SU-DHL-6 (cell line): ENCODE data around the gene PPM1B.

Source experiments
- EZH2phosphoT487 ChIP-seq: fragments of 200-600 bp; sonication (generic), shearing (Covaris generic); conservative IDR thresholded peaks from 2 replicates; pipeline ENCODE4 v1.6.1; 2018; ENCODE audit warnings: mild to moderate bottlenecking, antibody characterized with exemption, low read length, moderate library complexity, mixed read lengths
- TF ChIP-seq, protein P1 (sequence below): fragments of 200-600 bp; sonication (generic); IDR thresholded peaks from one replicate; pipeline ENCODE4 v1.5.1; 2017; ENCODE audit warnings: antibody characterized with exemption, mild to moderate bottlenecking, low read length, moderate library complexity; ENCODE audit not compliant: insufficient read depth, poor library complexity, severe bottlenecking

DNA sequence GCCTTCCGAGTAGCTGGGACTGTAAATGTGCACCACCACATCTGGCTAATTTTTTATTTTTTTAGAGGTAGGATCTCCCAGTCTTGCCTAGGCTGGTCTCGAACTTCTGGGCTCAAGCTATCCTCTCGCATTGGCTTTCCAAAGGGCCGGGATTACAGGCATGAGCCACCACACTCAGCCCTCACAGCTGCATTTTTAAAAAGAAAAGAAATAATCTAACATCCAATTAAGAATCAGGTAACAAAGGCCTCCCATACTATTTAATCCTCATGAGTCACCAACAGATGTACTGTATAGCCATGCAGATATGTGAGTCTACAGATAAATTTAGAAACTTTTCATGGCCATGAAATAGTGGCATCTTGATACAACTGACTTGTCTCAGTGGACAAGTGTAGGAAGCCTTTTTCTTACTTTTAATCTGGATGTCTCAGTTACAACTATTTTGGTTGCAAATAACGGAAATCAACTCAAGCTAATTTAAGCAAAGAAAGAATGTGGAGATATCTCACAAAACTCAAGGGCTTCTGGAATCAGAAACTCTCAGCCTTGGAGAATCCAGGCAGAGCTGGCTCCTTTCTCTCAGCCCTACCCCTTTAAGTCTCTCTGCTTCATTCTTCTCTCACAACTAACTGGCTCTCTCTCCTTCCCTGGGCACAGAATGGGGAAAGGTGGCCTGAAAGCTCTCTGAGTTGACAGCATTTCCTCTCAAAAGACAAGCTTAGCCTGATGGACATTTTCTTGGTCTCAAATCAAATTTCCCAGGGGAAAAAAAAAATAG, 12.8 kb upstream of the PPM1B start:
- TF ChIP-seq, protein P1, sequence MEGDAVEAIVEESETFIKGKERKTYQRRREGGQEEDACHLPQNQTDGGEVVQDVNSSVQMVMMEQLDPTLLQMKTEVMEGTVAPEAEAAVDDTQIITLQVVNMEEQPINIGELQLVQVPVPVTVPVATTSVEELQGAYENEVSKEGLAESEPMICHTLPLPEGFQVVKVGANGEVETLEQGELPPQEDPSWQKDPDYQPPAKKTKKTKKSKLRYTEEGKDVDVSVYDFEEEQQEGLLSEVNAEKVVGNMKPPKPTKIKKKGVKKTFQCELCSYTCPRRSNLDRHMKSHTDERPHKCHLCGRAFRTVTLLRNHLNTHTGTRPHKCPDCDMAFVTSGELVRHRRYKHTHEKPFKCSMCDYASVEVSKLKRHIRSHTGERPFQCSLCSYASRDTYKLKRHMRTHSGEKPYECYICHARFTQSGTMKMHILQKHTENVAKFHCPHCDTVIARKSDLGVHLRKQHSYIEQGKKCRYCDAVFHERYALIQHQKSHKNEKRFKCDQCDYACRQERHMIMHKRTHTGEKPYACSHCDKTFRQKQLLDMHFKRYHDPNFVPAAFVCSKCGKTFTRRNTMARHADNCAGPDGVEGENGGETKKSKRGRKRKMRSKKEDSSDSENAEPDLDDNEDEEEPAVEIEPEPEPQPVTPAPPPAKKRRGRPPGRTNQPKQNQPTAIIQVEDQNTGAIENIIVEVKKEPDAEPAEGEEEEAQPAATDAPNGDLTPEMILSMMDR: no peak
- TF ChIP-seq EZH2phosphoT487: no peak
